NCI-H1092 (cell line): ENCODE results near the gene ZNF814.
"Not testable (repeated sequence)": the region's sequence is repeated elsewhere in the genome, so short reads cannot be mapped to it uniquely, and the experiment has no call there.

ENCODE experiments used
- DNase-seq: peaks from one replicate; lab custom pipeline; 2025; lab: John Stamatoyannopoulos, UW

Gene ZNF814

DNA sequence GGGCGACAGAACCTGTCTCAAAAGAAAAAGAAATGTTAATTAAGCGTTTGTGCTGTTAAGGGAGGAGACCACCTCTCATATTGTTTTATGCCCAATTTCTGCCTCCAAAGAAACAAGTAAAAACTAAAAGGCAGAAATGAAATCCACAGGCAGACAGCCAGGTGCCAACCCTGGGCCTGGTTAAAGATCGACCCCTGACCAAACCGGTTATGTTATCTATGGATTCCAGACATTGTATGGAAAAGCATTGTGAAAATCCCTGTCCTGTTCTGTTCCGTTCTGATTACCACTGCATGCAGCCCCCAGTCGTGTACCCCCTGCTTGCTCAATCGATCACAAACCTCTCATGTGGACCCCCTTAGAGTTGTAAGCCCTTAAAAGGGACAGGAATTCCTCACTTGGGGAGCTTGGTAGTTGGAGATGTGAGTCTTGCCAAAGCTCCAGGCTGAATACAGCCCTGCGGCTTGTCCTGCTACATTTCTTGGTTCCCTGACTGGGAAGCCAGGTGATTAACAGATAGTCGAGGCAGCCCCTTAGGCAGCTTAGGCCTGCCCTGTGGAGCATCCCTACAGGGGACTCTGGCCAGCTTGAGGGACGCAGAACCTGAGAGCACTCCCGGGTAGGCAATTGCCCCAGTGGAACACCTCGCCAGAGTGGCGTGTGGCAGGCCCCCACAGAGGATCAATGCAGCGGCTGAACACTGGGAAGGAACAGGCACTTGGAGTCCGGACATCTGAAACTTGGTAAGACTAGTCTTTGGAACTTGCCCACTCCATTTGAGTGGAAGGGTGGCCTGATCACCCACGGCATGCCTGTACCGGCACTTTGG is 73.4 kb downstream of the ZNF814 start:
- DNase-seq, result no peak

DNA sequence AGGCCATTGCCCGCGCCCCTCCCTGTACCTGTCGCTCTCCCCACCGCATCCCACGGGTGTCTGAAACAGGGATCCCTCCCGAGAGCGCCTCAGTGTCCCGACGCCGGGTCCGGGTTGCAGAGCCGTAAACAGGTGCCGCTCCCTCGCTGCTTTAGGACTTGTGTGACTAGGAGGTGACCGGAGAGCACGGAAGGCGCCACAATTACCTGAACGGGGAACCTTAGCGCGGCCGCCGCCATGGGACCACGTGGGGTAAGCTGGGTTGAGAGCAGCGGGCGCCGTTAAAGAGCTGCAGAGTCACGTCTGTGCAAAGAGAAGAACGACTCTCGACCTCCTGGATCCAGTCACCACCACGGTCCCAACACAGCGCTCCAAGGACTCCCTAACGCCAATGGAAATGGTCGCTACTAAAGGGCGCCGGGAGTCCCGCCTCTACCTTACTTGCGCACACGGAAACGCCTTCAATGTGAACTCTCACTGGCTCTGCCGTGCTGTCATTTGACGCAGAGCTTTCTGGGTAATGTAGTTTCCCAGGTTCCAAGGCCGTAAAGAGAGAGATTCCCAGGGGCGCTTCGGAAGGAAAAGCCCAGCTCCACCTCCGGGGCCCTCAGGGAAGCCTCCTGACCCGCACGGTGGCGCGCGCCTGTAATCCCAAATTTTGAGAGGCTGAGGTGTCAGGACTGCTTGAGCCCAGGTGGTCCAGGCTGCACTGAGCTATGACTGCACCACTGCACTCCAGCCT is 74.2 kb downstream of the ZNF814 start, which contains the start of gene ZNF552:
ZNF552 (minus strand) TSS at position 409 of the 742 bp plus-strand sequence; CDS start at position 239, 170 bp downstream.
- DNase-seq, result peak; percentile 69

DNA sequence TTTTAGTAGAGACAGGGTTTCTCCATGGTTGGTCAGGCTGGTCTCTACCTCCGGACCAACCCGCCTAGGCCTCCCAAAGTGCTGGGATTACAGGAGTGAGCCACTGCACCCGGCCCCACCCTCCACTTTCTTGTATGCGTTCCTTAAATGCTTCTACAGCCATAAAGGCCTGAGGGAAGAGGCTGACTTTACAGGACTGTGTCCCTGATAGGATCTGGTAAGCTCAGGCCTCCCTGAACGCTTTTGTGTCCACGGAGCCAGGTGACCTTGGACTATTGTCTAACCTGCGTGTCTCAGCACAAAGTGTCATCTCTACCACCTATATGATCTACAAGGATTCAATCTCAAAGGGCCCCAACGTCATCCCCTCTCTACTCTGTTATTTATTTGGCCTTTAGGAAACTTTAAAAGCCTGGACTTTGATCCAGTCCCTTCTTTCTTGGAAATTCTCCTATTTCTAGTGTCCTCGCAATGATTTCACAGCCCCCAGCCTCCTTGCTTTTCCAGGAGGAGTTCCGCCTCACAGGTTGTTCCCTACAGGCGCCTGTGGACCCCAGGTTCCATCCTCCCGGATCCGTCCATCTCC is 74.8 kb downstream of the ZNF814 start:
- no peak for DNase-seq

DNA sequence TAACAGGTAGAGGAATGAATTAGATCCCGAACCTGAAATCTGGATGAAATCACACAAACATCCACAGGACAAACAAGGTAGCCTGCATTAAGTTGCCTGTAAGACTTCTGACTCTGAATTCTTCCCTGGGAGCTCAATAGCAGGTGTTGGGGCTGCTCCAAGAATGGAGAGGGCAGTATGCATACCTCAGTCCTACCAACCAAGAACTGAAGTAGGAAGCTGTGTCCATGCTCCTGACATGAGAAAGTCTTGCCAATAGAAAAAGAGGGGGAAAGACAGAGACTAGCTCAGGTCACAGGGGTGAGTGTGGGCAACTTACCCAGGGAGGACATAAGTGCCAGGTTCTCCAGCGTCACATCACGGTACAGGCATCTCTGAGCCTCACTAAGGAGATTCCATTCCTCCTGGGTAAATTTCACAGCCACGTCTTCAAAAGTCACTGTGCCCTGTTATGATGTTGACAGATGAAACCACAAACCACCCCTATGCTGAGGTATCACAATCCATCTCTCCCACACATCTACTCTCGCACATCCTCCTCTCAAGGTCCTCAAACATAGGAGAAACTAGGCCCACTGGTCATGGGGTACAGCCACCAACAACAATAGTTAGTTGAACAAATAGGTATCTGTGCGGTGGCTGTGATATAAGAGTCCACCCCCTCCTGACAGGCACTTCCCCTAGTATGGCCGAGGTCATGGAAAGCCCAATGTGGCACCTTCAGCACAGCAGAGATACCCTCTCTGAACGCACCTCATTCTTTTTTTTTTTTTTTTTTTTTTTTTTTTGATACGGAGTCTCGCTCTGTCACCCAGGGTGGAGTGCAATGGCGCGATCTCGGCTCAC is 75.6 kb downstream of the ZNF814 start:
- DNase-seq, result not testable (repeated sequence)

DNA sequence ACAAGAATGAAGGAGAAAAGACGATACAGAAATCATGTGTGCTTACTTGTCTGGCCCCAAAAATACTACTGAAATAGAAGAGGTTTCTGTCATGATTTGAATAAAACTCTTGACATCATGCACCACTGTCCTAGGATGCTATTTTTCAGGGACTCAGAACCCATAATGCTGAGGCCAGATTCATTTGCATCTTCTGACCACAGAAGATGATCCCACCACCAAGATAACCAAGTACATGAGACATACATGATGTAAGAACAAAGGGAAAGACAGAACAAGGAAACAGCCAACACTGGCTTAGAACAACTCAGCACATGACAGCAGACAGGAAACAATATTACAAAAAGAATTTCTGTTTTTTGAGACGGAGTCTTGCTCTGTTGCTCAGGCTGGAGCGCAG is 76.6 kb downstream of the ZNF814 start:
- DNase-seq, result no peak

DNA sequence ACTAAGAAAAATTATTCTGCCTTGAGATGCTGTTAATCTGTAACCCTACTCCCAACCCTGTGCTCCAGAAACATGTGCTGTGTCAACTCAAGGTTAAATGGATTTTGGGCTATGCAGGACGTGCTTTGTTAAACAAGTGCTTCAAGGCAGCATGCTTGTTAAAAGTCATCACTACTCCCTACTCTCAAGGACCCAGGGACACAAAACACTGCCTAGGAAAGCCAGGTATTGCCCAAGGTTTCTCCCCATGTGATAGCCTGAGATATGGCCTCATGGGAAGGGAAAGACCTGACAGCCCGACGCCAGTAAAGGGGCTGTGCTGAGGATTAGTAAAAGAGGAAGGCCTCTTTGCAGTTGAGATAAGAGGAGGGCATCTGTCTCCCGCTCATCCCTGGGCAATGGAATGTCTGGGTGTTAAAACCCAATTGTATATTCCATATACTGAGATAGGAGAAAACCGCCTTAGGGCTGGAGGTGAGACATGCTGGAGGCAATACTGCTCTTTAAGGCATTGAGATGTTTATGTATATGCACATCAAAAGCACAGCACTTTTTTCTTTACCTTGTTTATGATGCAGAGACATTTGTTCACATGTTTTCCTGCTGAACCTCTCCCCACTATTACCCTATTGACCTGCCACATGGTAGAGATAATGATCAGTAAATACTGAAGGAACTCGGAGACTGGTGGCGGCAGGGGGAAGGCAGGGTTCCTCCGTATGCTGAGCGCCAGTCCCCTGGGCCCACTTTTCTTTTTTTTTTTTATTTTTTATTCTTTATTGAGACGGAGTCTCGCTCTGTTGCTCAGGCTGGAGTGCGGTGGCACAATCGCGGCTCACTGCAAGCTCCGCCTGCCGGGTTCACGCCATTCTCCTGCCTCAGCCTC is 78.2 kb downstream of the ZNF814 start:
- not testable (repeated sequence) for DNase-seq

DNA sequence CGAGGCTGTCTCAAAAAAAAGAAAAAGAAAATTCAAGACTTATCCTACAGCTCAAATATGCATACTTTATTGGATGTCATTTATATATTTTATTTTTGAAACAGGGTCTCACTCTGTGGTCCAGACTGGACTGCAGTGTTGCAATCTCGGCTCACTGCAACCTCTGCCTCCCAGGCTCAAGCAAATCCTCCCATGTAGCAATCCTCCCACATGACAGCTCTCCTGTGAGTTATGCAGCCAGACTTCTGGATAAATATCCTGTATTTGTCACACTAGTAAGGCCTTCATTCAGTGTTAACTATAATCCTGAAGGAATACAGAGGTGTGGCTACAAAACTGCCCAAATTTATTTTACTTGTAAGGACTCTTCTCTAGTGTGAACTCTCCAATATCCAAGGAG is 81.3 kb downstream of the ZNF814 start:
- no peak for DNase-seq

DNA sequence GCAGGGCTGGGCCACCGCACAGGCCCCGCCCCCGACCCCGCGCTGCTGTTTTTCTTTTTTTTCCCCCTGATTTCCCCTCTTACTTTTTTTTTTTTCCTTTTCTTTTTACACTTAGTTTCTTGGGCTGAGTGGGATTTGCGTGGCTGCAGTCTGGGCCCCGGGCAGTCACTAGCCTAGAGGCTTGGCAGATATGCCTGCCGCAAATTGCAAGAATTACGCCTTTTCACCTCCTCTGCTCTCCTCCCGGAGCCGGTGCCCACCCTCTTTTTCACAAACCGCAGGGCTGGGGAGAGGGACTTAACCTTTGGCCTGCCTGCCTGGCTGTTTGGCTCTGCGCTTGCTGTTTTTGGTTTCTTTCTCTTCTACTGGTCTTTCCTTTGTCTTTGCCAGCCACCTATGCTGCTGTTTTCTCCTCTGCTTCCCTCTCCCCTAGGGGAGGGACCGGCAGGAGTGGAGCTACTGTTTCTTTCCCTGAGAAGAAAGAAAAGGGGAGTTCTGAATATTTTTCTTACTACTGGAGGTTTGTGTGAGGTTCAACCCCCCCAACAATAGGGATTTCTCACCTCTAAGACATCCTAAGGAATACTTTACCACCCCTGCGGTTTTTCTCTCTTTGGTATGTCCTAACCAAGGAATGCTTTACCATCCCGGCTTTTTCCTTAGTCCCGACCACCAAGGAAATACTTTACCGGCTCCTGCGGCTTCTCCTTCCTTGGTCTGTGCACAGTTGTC is 85.1 kb downstream of the ZNF814 start:
- no peak for DNase-seq

DNA sequence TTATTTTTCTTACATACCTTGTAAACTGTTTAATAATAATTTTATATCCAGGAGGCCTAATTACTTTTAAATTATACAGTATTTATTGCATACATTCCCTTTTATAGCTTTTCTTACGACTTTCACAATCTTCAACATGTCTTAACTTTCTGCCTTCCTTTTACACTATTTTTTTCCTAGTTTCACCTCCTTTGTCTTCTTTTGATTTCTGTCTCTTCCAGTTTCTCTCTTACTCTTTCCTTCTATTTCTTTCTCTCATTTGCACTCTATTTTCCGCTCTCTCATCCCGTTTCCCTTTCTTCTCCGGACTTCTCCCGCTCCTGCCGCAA is 85.6 kb downstream of the ZNF814 start:
- DNase-seq, result no peak

DNA sequence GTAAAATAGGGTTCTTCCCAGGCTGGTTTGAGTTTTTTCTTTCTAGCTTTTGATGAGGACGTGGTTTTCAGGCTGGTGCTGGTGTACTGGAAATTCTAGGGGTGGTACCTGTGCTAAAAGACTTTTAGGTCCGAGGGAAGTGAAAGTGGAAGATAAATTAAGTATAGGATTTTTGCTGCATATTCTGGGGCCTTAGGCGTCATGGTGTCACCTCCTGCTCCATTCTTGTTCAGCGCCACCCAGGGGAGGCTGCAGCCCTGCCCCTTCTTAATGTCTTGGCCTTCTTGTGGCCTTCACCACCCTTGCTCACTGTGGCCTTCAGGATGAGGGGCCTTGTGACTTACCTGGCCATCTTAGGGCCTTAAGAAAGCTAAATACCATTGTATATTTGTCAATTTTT is 86.6 kb downstream of the ZNF814 start:
- DNase-seq, result no peak

DNA sequence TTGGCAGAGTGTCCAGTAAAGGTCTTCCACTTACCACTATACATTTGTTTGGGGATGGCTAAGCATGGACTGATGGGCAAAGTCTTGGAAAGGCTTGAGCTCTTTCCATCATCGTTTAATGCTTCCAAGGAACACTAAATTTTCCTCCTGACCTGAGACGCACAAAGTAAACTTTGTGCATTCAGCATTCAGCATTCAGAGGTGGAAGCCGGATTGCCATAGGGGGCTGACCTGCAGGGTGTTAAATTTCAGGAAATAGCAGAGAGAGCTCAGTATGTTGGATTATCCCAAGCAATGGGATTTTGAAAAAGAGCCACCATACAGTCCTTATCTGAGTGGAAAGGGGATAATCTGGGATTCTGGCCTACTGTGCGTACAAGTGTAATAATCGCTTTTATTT is 88.1 kb downstream of the ZNF814 start:
- no peak for DNase-seq
